Psoas muscle (tissue), 8 donors: ENCODE measurements around the gene ZNF574. TPM values are rescaled to one million over a fixed set of nuclear protein-coding genes. Genes with fewer than 3 reads are reported as not detected.

Experiments
- ATAC-seq, 4 donors: fragments of 200-7000 bp; cut with Tn5 transposase; one replicate each; pipeline ENCODE4 v1.9.1; 2020; ENCODE audit warnings: moderate library complexity in 3 of 4, mild to moderate bottlenecking in 2 of 4
- DNase-seq, 2 donors: peaks; one replicate each; pipeline ENCODE4 v3.0.0-alpha.2; 2020
- H3K27ac ChIP-seq: fragments of 200-600 bp; one replicate; pipeline ENCODE4 v1.8.0; 2022
- H3K27me3 ChIP-seq, 3 donors: fragments of 200-600 bp in 1 of 3; one replicate each; pipeline versions ENCODE4 v1.6.1 to v1.8.0; 2013 to 2022; ENCODE audit warnings: low read length in 2 of 3, mild to moderate bottlenecking in 2 of 3, moderate library complexity in 1 of 3; ENCODE audit not compliant: insufficient read depth in 3 of 3
- H3K36me3 ChIP-seq, 2 donors: fragments of 200-600 bp in 1 of 2; one replicate each; pipeline versions ENCODE4 v1.6.1 to v1.8.0; 2013 to 2022; ENCODE audit warnings: low read depth in 1 of 2, mild to moderate bottlenecking in 1 of 2, moderate library complexity in 1 of 2; ENCODE audit not compliant: insufficient read depth in 1 of 2
- H3K4me1 ChIP-seq: fragments of 200-600 bp; one replicate; pipeline ENCODE4 v1.8.0; 2022
- H3K4me3 ChIP-seq: fragments of 200-600 bp; one replicate; pipeline ENCODE4 v1.8.0; 2022; ENCODE audit warnings: mild to moderate bottlenecking
- H3K9me3 ChIP-seq: fragments of 200-600 bp; one replicate; pipeline ENCODE4 v1.8.0; 2022
- WGBS, 3 donors: extraction: QIAGEN DNeasy Blood & Tissue Kit; methylation state at CpG; one replicate each; pipeline versions ENCODE4 v1.1.6 to v1.1.7; 2013; 5-methylcytosine and 5-hydroxymethylcytosine counted together
- intact Hi-C, 2 donors: fragments of 100-400 bp; cut with DNase I; formaldehyde crosslinking; loops; one replicate each; pipeline versions ENCODE4 v1.11.0 to v1.14.2; 2022
- polyA plus RNA-seq, 3 donors: library from polyadenylated mRNA; stranded (reverse); fragments of 200-250 nt; gene quantifications; one replicate each; pipeline ENCODE4 v1.2.3, GENCODE V29; 2013
- total RNA-seq, 4 donors: library from RNA; stranded (reverse); fragmentation: NEBNext Ultra II Directional in 2 of 4; extraction: Animal tissue kit (Norgen Biotek cat#: 25700) in 2 of 4; gene quantifications; one replicate each; pipeline versions ENCODE4 v1.2.1 to v1.2.4, GENCODE V29; 2021 to 2023
- TF ChIP-seq, protein P1 (sequence below): fragments of 200-600 bp; IDR thresholded peaks from one replicate; pipeline ENCODE4 v1.8.0; 2022; ENCODE audit warnings: antibody characterized with exemption
- donor health status: healthy with polysubstance abuse.
- donor health status: DM: no; HTN: no; CAD: no; lungs with moderate emphysema.
- donor health status: Bipolar disorder and iron deficiency.
- donor health status: healthy.
- donor health status: DM: yes; HTN: yes; CAD: no.
- donor health status: DM: no; HTN: no; CAD: no.
- donor health status: DM: no; HTN: no; CAD: no.
- donor health status: DM: yes; HTN: yes; CAD: no.

Gene ZNF574
- total and polyA plus RNA-seq, 7 donors: 6.4 to 11.2 (median 8.7) TPM

DNA sequence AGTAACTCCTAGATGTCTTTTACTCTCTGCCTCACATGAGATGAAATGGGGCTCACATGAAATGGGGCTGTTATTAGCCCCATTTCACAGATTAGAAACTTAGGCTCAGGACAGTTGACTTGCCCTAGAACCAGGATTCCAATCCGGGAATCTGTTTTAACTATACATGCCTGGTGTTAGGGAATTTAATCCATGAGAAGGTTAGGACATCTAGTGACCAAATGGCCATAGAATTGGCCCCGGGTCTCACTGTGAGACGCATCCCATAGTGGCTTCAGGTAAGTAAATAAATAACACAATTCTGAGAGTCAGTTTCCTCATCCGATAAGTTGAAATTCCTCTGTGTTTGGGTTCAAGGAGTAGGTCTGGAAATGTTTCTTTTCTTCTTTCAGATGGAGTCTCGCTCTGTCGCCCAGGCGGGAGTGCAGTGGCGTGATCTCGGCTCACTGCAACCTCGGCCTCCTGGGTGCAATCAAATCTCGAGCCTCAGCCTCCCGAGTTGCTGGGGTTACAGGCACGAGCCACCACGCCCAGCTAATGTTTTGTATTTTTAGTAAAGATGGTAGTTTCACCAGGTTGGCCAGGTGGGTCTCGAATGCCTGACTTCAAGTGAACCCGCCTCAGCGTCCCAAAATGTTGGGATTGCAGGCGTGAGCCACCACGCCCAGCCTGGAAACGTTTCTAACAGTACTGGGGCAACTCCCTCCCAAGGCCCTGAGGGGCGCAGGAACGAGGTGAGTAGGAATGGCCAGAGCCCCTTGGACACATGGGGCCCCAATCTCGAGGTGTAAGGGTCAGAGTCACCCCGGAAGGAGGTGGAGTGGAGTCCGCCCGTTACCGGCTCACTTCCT is 1.2 kb upstream of the ZNF574 start:
- ATAC-seq: peak; percentile 3 to 26 (median 14)
- Histone ChIP-seq H3K27ac (peak overlapping the region; percentile 98), H3K36me3 (peaks cover 0 to 13% of the 10 kb centered on the region in 2 donors), H3K27me3 (peaks cover 0 to 1% (median 0%) of the 10 kb centered on the region in 3 donors), H3K9me3 (no peaks in the 10 kb centered on the region), H3K4me1 (peaks cover 3% of the 10 kb centered on the region), H3K4me3 (peak overlapping the region; percentile 92)
- intact Hi-C loops: no loop called here
- TF ChIP-seq, protein P1, sequence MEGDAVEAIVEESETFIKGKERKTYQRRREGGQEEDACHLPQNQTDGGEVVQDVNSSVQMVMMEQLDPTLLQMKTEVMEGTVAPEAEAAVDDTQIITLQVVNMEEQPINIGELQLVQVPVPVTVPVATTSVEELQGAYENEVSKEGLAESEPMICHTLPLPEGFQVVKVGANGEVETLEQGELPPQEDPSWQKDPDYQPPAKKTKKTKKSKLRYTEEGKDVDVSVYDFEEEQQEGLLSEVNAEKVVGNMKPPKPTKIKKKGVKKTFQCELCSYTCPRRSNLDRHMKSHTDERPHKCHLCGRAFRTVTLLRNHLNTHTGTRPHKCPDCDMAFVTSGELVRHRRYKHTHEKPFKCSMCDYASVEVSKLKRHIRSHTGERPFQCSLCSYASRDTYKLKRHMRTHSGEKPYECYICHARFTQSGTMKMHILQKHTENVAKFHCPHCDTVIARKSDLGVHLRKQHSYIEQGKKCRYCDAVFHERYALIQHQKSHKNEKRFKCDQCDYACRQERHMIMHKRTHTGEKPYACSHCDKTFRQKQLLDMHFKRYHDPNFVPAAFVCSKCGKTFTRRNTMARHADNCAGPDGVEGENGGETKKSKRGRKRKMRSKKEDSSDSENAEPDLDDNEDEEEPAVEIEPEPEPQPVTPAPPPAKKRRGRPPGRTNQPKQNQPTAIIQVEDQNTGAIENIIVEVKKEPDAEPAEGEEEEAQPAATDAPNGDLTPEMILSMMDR: no peak
- WGBS, 3 donors: 57 to 60% (median 58%) methylated on average over 27 of the region's 27 CpGs
- no peak for DNase-seq

DNA sequence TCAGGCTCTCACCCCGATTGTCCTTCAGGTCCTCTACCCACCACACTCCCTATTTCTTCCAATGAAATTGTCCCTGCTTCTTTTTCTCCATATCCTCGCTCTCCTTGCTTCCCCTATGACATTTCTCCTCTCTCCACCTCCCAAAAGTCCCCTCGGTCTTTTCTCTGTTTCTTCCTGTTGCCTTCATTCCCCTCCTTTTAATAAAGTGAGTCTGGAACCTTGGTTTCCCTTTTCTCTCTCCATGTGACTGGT is 676 bp upstream of the ZNF574 start:
- H3K9me3 ChIP-seq: no peaks in the 10 kb centered on the region
- H3K4me3 ChIP-seq: peak overlapping the region; percentile 92
- 0% methylated on average over 3 of the region's 3 CpGs for WGBS, 3 donors
- no peaks in the 10 kb centered on the region for H3K27me3 ChIP-seq
- TF ChIP-seq, protein P1: no peak
- H3K27ac ChIP-seq: peak overlapping the region; percentile 98
- peaks cover 3% of the 10 kb centered on the region for H3K4me1 ChIP-seq
- intact Hi-C loops: no loop called here
- H3K36me3 ChIP-seq: peaks cover 0 to 19% of the 10 kb centered on the region in 2 donors
- ATAC-seq (peak in 2 of 4 donors; percentile 4 to 20), DNase-seq (no peak)

DNA sequence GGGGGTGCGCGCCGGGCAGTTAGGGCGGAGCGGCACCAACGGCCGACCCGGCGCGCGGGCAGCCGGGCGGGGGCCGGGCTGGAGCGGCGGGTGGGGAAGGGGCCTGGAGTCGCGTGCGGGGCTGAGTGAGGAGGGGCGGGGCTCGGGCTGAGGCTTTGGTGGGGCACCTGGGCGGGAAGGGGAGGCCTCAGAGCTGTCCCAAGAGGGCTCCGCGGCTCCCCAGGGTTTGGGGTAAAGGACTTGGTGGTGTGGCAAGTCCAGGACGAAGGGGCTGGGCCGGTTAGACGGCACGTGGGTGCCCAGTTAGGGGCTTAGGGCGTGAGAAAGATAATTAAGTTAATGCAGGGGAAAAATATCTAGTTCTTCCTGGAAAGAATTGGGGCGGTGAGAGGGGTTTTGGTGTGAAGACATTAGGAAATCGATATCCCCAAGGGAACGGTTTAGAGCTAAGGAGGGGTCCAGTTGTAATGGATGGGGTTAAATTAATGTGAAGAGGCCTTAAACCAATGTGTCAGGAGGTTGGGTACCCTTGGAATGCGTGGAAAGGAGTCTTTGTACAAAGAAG is 496 bp downstream of the ZNF574 start:
- TF ChIP-seq, protein P1: no peak
- DNase-seq: peak in 1 of 2 donors; percentile 72
- H3K36me3 ChIP-seq: peaks cover 8 to 31% of the 10 kb centered on the region in 2 donors
- peak overlapping the region; percentile 98 for H3K27ac ChIP-seq
- H3K9me3 ChIP-seq: no peaks in the 10 kb centered on the region
- no peaks in the 10 kb centered on the region for H3K27me3 ChIP-seq
- intact Hi-C loops: no loop called here
- 0 to 1% (median 1%) methylated on average over 27 to 33 of the region's 33 CpGs for WGBS, 3 donors
- no peak for ATAC-seq
- peaks cover 3% of the 10 kb centered on the region for H3K4me1 ChIP-seq
- H3K4me3 ChIP-seq: peak overlapping the region; percentile 92

DNA sequence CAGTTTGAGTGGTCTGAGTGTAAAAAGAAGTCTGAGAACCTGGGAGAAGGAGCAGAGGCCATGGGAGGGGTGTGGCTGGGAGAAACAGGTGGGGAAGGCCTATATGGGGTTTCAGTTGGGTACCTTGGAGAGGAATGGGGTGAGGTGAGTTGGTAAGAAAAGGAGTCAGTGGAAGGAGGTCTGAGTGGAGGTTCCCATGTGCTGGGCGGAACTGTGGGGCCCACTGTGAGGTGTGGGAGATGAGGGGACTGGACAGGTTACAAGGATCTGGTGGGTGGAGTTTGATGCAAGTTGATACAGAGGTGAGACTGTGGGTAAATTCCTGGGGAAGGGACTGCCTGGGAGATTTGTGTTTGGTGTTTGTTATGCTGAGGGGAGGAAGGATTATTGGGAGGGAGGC is 2.1 kb downstream of the ZNF574 start:
- no peak overlapping the region for H3K4me3 ChIP-seq
- no peak for DNase-seq
- peaks cover 8 to 37% of the 10 kb centered on the region in 2 donors for H3K36me3 ChIP-seq
- H3K27me3 ChIP-seq: no peaks in the 10 kb centered on the region
- intact Hi-C loops: no loop called here
- TF ChIP-seq, protein P1: no peak
- H3K4me1 ChIP-seq: peaks cover 3% of the 10 kb centered on the region
- no peak for ATAC-seq
- no peak overlapping the region for H3K27ac ChIP-seq
- H3K9me3 ChIP-seq: no peaks in the 10 kb centered on the region
- 88 to 100% (median 95%) methylated on average over 1 of the region's 1 CpG for WGBS, 3 donors
